ENCODE data around the gene CCDC188.

CCDC188 gene

GRCh38 chr22:20128902-20129746 is 21.7 kb downstream of the CCDC188 start:
- TF ChIP-seq CTCF (IDR thresholded peaks at IDR 0.05; ENCODE audit: insufficient read depth, low read depth, low read length, missing control alignments), result peak; percentile 57
- H3K4me3 ChIP-seq (ENCODE audit: low read length), result no peak overlapping the region
- peak; percentile 53 for DNase-seq (ENCODE audit: low read depth)

- no peak for TF ChIP-seq CTCF (IDR thresholded peaks at IDR 0.05; ENCODE audit: insufficient read depth, low read depth, low read length, missing control alignments)
- no peak overlapping the region for H3K4me3 ChIP-seq (ENCODE audit: low read length)
- no peak for DNase-seq (ENCODE audit: low read depth)
These were observed 22.3 kb downstream of the CCDC188 start for GRCh38 chr22:20128619-20128901.

GRCh38 chr22:20127869-20128618 is 22.8 kb downstream of the CCDC188 start:
- TF ChIP-seq CTCF (IDR thresholded peaks at IDR 0.05; ENCODE audit: insufficient read depth, low read depth, low read length, missing control alignments), result no peak
- no peak overlapping the region for H3K4me3 ChIP-seq (ENCODE audit: low read length)
- DNase-seq (ENCODE audit: low read depth), result no peak

- no peak for TF ChIP-seq CTCF (IDR thresholded peaks at IDR 0.05; ENCODE audit: insufficient read depth, low read depth, low read length, missing control alignments)
- DNase-seq (ENCODE audit: low read depth), result no peak
- H3K4me3 ChIP-seq (ENCODE audit: low read length), result no peak overlapping the region
These were observed 23.5 kb downstream of the CCDC188 start for GRCh38 chr22:20127318-20127868.

- no peak for TF ChIP-seq CTCF (IDR thresholded peaks at IDR 0.05; ENCODE audit: insufficient read depth, low read depth, low read length, missing control alignments)
- no peak overlapping the region for H3K4me3 ChIP-seq (ENCODE audit: low read length)
- DNase-seq (ENCODE audit: low read depth), result no peak
These were observed 24.4 kb downstream of the CCDC188 start for GRCh38 chr22:20126284-20127029.

GRCh38 chr22:20125201-20126174 is 25.4 kb downstream of the CCDC188 start:
- no peak for DNase-seq (ENCODE audit: low read depth)
- TF ChIP-seq CTCF (IDR thresholded peaks at IDR 0.05; ENCODE audit: insufficient read depth, low read depth, low read length, missing control alignments), result no peak
- H3K4me3 ChIP-seq (ENCODE audit: low read length), result no peak overlapping the region
